Endothelial cell of umbilical vein (primary cell): ENCODE measurements around the gene MAGI3. TPM values are rescaled to one million over a fixed set of nuclear protein-coding genes. Genes with fewer than 3 reads are reported as not detected.

Experiments
- BruUV-seq: library from RNA; stranded (reverse); fragments of 400-500 nt; replicated peaks from 2 replicates; lab custom pipeline; 2021; lab: Mats Ljungman, UMichigan
- CTCF ChIA-PET: fragments of 300-600, 350-600 bp; sonication (Branson Sonifier 250); formaldehyde crosslinking; loops from one replicate; lab custom pipeline; 2021; ENCODE audit warnings: antibody characterized with exemption, inconsistent platforms; lab: Charles Lee
- POLR2A ChIA-PET: fragments of 300-600, 350-600 bp; sonication (Branson Sonifier 250); formaldehyde crosslinking; loops from one replicate; lab custom pipeline; 2021; ENCODE audit warnings: antibody characterized with exemption, inconsistent platforms; lab: Charles Lee
- DNase-seq: peaks from one replicate; pipeline ENCODE4 v3.0.0-alpha.2; 2011; ENCODE audit warnings: low read depth, low spot score
- FAIRE-seq: peaks from 2 replicates; lab custom pipeline; 2011; peaks lifted over from hg19 to GRCh38; lab: Jason Lieb, UNC
- H2AFZ ChIP-seq: 2 replicates; pipeline ENCODE4 v1.6.0; 2012; ENCODE audit warnings: low read depth, low read length, control low read depth, inconsistent platforms
- H3K27ac ChIP-seq: 2 replicates; pipeline ENCODE4 v1.5.1; 2011; ENCODE audit warnings: low read depth, mild to moderate bottlenecking, control low read depth, low read length, moderate library complexity; ENCODE audit not compliant: insufficient read depth
- H3K27me3 ChIP-seq, 2 experiments: 2 replicates each; pipeline versions ENCODE4 v1.6.0 to v1.6.1; 2011; ENCODE audit warnings: low read length in 2 of 2, mixed read lengths in 1 of 2; ENCODE audit not compliant: control insufficient read depth in 2 of 2, insufficient read depth in 2 of 2
- H3K36me3 ChIP-seq, 2 experiments: 2 replicates in 1 of 2; 3 replicates in 1 of 2; pipeline ENCODE4 v1.5.1; 2011; ENCODE audit warnings: low read length in 2 of 2, mild to moderate bottlenecking in 1 of 2, moderate library complexity in 1 of 2; ENCODE audit not compliant: control insufficient read depth in 2 of 2, insufficient read depth in 2 of 2; ENCODE audit errors: extremely low read depth in 1 of 2
- H3K4me1 ChIP-seq: 3 replicates; pipeline ENCODE4 v1.5.1; 2011; ENCODE audit warnings: mild to moderate bottlenecking, low read length; ENCODE audit not compliant: control insufficient read depth, insufficient read depth; ENCODE audit errors: extremely low read depth
- H3K4me2 ChIP-seq: 2 replicates; pipeline ENCODE4 v1.6.1; 2011; ENCODE audit warnings: low read length, control low read depth, mixed read lengths; ENCODE audit not compliant: insufficient read depth
- H3K4me3 ChIP-seq, 3 experiments: fragments of 200-600 bp in 1 of 3; sonication (generic), shearing (Covaris generic) in 1 of 3; replicated peaks in 1 of 3; 2 replicates each; pipeline ENCODE4 v1.5.1; 2011 to 2016; ENCODE audit warnings: control low read depth in 3 of 3, low read length in 3 of 3, mild to moderate bottlenecking in 2 of 3, inconsistent platforms in 1 of 3, low read depth in 1 of 3, moderate library complexity in 1 of 3; ENCODE audit not compliant: insufficient read depth in 1 of 3
- H3K79me2 ChIP-seq: 2 replicates; pipeline ENCODE4 v1.6.0; 2012; ENCODE audit warnings: low read length, inconsistent platforms; ENCODE audit not compliant: control insufficient read depth, insufficient read depth
- H3K9ac ChIP-seq: replicated peaks from 2 replicates; pipeline ENCODE3; 2011; ENCODE audit warnings: low read length, control low read depth; ENCODE audit not compliant: insufficient read depth; ENCODE audit errors: extremely low read depth
- H3K9me1 ChIP-seq: replicated peaks from 3 replicates; pipeline ENCODE4 v1.6.0; 2011; ENCODE audit warnings: mild to moderate bottlenecking, low read length; ENCODE audit not compliant: control insufficient read depth, insufficient read depth; ENCODE audit errors: extremely low read depth
- H3K9me3 ChIP-seq: replicated peaks from 2 replicates; pipeline ENCODE4 v1.5.1; 2012; ENCODE audit warnings: low read length, inconsistent platforms; ENCODE audit not compliant: control insufficient read depth, insufficient read depth
- H4K20me1 ChIP-seq: replicated peaks from 2 replicates; pipeline ENCODE3; 2011; ENCODE audit warnings: mild to moderate bottlenecking, low read length; ENCODE audit not compliant: control insufficient read depth, insufficient read depth; ENCODE audit errors: extremely low read depth
- EZH2 ChIP-seq: IDR thresholded peaks from 2 replicates; pipeline ENCODE4 v1.6.1; 2012; ENCODE audit warnings: borderline replicate concordance, low read depth, mild to moderate bottlenecking, moderate library complexity, low read length, inconsistent platforms; ENCODE audit not compliant: severe bottlenecking
- FOS ChIP-seq: IDR thresholded peaks from 2 replicates; pipeline ENCODE4 v1.6.1; 2011; ENCODE audit warnings: mild to moderate bottlenecking, low read length, moderate library complexity, borderline replicate concordance; ENCODE audit not compliant: insufficient read depth
- GATA2 ChIP-seq: IDR thresholded peaks from 2 replicates; pipeline ENCODE4 v1.7.0; 2011; ENCODE audit warnings: low read depth, mild to moderate bottlenecking, moderate library complexity, mixed read lengths, low read length; ENCODE audit not compliant: insufficient read length, insufficient read depth
- JUN ChIP-seq: IDR thresholded peaks from 2 replicates; pipeline ENCODE4 v1.6.1; 2011; ENCODE audit warnings: borderline replicate concordance, low read depth; ENCODE audit not compliant: insufficient read length, insufficient read depth
- MYC ChIP-seq: IDR thresholded peaks from one replicate; pipeline ENCODE4 v1.6.1; 2011; ENCODE audit warnings: mild to moderate bottlenecking, low read depth, low read length
- POLR2A ChIP-seq: IDR thresholded peaks from 2 replicates; pipeline ENCODE4 v1.6.1; 2012; ENCODE audit warnings: low read depth, mild to moderate bottlenecking, control low read depth, low read length
- POLR2AphosphoS5 ChIP-seq: IDR thresholded peaks from 2 replicates; pipeline ENCODE4 v1.6.1; 2012; ENCODE audit warnings: low read depth, mild to moderate bottlenecking, control low read depth, low read length, moderate library complexity; ENCODE audit not compliant: insufficient read depth
- dilution Hi-C: fragments of 300-500 bp; cut with MboI; formaldehyde crosslinking; loops from one replicate; pipeline ENCODE4 v1.15.0; 2019; ENCODE audit warnings: low sequenced_read_pairs; ENCODE audit not compliant: extremely low pct_ligation_motif_present
- intact Hi-C: fragments of 100-400 bp; cut with micrococcal nuclease; formaldehyde crosslinking; loops from one replicate; pipeline ENCODE4 v1.10.0; 2022
- polyA plus RNA-seq, 4 experiments: library from polyadenylated mRNA; depleted of rRNA in 3 of 4; stranded (reverse) in 3 of 4; unstranded in 1 of 4; fragments of >200 nt; gene quantifications; 2 replicates each; pipeline versions ENCODE4 v1.2.1 to v1.2.3, GENCODE V29; 2011 to 2012; ENCODE audit warnings: missing spikeins in 1 of 4
- total RNA-seq: library from RNA; stranded (reverse); gene quantifications from 2 replicates; pipeline ENCODE4 v1.2.3, GENCODE V29; 2021
- TF ChIP-seq, protein P1 (sequence below): IDR thresholded peaks from 2 replicates; pipeline ENCODE4 v1.6.1; 2011; ENCODE audit not compliant: insufficient read depth, insufficient read length
- TF ChIP-seq, protein P2 (sequence below), 2 donors: IDR thresholded peaks; 1 replicate in 1 of 2; 2 replicates in 1 of 2; pipeline ENCODE4 v1.5.1; 2011; ENCODE audit warnings: low read length in 2 of 2, mild to moderate bottlenecking in 2 of 2, moderate library complexity in 2 of 2, control low read depth in 1 of 2, inconsistent platforms in 1 of 2, low read depth in 1 of 2; ENCODE audit not compliant: insufficient read depth in 1 of 2; ENCODE audit errors: extremely low read depth in 1 of 2

Gene MAGI3
- total and polyA plus RNA-seq, 2 donors (not counting 3 experiments of a cell fraction or from before 2014, with no cell fraction given) = 2.8 to 16.1 TPM

DNA sequence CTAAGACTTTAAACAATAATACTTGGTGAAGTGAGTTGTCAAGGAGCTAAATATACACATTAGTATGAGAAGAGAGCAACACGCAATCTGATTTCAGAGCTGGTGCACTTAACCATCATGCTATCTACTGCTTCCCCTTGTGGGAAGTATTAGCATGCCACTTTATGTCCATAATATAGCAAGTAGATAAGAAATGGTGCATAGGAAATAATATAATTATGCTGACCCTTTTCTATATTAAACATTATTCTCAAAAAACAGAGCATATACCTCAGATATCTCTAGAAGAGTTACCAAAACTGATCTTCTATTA is 63.4 kb downstream of the MAGI3 start:
- DNase-seq (no peak), FAIRE-seq (no peak)
- BruUV-seq = no TSS peak
- H3K27ac ChIP-seq = no peak overlapping the region
- H3K27me3 ChIP-seq = no peaks in the 10 kb centered on the region
- peaks cover 6% of the 10 kb centered on the region for H3K79me2 ChIP-seq
- dilution Hi-C loops (no loop called here), intact Hi-C loops (loop anchor here (1.0 kb wide), 4 partner anchors 41 to 313 kb away; no protein-coding TSS in a partner anchor)
- CTCF ChIA-PET = interaction anchor here (0.9 to 5.1 kb wide), 25 partner anchors 9 to 314 kb away, joined by 3 to 22 read pairs (median 5); partner anchors contain the start of gene MAGI3
- no peak overlapping the region for H3K9ac ChIP-seq
- no peaks in the 10 kb centered on the region for H4K20me1 ChIP-seq
- H3K9me3 ChIP-seq = no peaks in the 10 kb centered on the region
- H2AFZ ChIP-seq = no peak overlapping the region
- no peaks in the 10 kb centered on the region for H3K36me3 ChIP-seq
- H3K4me2 ChIP-seq = no peak overlapping the region
- peaks cover 30% of the 10 kb centered on the region for H3K4me1 ChIP-seq
- POLR2A ChIA-PET = no interaction called here
- H3K4me3 ChIP-seq = no peak overlapping the region
- H3K9me1 ChIP-seq = no peaks in the 10 kb centered on the region
- no peak for TF ChIP-seq MYC
- no peak for TF ChIP-seq GATA2
- TF ChIP-seq, protein P1, sequence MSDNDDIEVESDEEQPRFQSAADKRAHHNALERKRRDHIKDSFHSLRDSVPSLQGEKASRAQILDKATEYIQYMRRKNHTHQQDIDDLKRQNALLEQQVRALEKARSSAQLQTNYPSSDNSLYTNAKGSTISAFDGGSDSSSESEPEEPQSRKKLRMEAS = no peak
- no peak for TF ChIP-seq FOS
- TF ChIP-seq EZH2 = no peak
- TF ChIP-seq, protein P2, sequence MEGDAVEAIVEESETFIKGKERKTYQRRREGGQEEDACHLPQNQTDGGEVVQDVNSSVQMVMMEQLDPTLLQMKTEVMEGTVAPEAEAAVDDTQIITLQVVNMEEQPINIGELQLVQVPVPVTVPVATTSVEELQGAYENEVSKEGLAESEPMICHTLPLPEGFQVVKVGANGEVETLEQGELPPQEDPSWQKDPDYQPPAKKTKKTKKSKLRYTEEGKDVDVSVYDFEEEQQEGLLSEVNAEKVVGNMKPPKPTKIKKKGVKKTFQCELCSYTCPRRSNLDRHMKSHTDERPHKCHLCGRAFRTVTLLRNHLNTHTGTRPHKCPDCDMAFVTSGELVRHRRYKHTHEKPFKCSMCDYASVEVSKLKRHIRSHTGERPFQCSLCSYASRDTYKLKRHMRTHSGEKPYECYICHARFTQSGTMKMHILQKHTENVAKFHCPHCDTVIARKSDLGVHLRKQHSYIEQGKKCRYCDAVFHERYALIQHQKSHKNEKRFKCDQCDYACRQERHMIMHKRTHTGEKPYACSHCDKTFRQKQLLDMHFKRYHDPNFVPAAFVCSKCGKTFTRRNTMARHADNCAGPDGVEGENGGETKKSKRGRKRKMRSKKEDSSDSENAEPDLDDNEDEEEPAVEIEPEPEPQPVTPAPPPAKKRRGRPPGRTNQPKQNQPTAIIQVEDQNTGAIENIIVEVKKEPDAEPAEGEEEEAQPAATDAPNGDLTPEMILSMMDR (IDR thresholded peaks at IDR 0.05; ENCODE audit: extremely low read depth in 1 of 2, insufficient read depth in 1 of 2, low read depth in 1 of 2, low read length in 2 of 2) = no peak
- TF ChIP-seq POLR2AphosphoS5 = no peak
- no peak for TF ChIP-seq JUN
- TF ChIP-seq POLR2A = no peak
